Activated naive CD4-positive, alpha-beta T cell treated with anti-CD3 and anti-CD28 coated beads, Interleukin-2, amount 50 U/mL, for 72 hours (primary cell): Measurements from ENCODE around the gene BDP1. TPM values are rescaled to one million over a fixed set of nuclear protein-coding genes. Genes with fewer than 3 reads are reported as not detected.
"Not testable (repeated sequence)": the region's sequence is repeated elsewhere in the genome, so short reads cannot be mapped to it uniquely, and the experiment has no call there.

Source experiments
- ATAC-seq, 2 donors: fragments of 150-1000 bp; cut with Tn5 transposase; 2 replicates each; pipeline ENCODE4 v1.10.0; 2021; ENCODE audit warnings: mild to moderate bottlenecking in 2 of 2, moderate library complexity in 2 of 2
- DNase-seq, 2 donors: peaks; one replicate each; pipeline ENCODE4 v3.0.0; 2021 to 2022; ENCODE audit warnings: low spot score in 2 of 2
- H3K27ac Mint-ChIP-seq, 2 donors: one replicate each; pipeline ENCODE4 v1.8.0; 2022; ENCODE audit warnings: mild to moderate bottlenecking in 2 of 2, mixed read lengths in 2 of 2
- H3K36me3 Mint-ChIP-seq, 2 donors: one replicate each; pipeline ENCODE4 v1.8.0; 2022; ENCODE audit warnings: mixed read lengths in 2 of 2
- H3K9me3 Mint-ChIP-seq, 2 donors: one replicate each; pipeline ENCODE4 v1.8.0; 2022; ENCODE audit warnings: mixed read lengths in 2 of 2
- total RNA-seq, 2 donors: library from RNA; stranded (reverse); gene quantifications; one replicate each; pipeline ENCODE4 v1.2.3, GENCODE V29; 2022

Gene BDP1
- total RNA-seq: 10 to 100 TPM; 24.9 to 33.7 TPM

GRCh38 chr5:71455427-71456361, at the start of gene BDP1:
BDP1 (plus strand) TSS chr5:71455651; CDS start chr5:71455878, 227 bp downstream.
- peak; percentile 94 to 97 for ATAC-seq
- Mint-ChIP-seq H3K36me3 (peaks cover 12 to 18% of the 10 kb centered on the region in 2 donors), H3K27ac (peak within 1 kb of the TSS; percentile 94 to 99)

GRCh38 chr5:71410088-71410487, 45.4 kb upstream of the BDP1 start:
- H3K27ac Mint-ChIP-seq, DNase-seq, ATAC-seq, H3K9me3 Mint-ChIP-seq, H3K36me3 Mint-ChIP-seq: not testable (repeated sequence)

More at GRCh38 chr5:71455427-71456361, at the start of gene BDP1:
- DNase-seq: peak; percentile 90 to 92
- no peaks in the 10 kb centered on the region for H3K9me3 Mint-ChIP-seq

- not testable (repeated sequence) for DNase-seq, H3K36me3 Mint-ChIP-seq, ATAC-seq, H3K27ac Mint-ChIP-seq, H3K9me3 Mint-ChIP-seq
These were observed 39.8 kb upstream of the BDP1 start for GRCh38 chr5:71415626-71416025.

DNA sequence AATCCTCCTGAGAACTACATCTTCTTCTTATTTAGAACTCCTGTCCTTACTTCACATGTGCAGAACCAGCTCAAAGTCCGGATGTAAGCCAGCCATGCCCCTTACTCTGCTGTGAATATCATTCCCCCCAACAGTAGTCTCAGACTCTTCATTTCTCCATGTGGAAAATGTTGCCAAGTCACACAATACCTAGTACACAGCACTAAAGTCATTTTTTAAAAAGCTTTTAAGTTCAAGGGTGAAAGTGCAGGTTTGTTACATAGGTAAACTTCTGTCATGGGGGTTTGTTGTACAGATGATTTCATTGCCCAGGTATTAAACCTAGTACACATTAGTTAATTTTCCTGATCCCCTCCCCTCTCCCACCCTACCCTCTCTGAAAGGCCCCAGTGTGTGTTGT, 37.4 kb upstream of the BDP1 start:
- not testable (repeated sequence) for ATAC-seq, H3K36me3 Mint-ChIP-seq, DNase-seq, H3K27ac Mint-ChIP-seq, H3K9me3 Mint-ChIP-seq

- not testable (repeated sequence) for H3K9me3 Mint-ChIP-seq, ATAC-seq, DNase-seq, H3K36me3 Mint-ChIP-seq, H3K27ac Mint-ChIP-seq
These were observed 34.2 kb upstream of the BDP1 start for GRCh38 chr5:71421278-71421677.

GRCh38 chr5:71423896-71424295, 31.6 kb upstream of the BDP1 start:
- not testable (repeated sequence) for H3K27ac Mint-ChIP-seq, H3K9me3 Mint-ChIP-seq, ATAC-seq, H3K36me3 Mint-ChIP-seq, DNase-seq

GRCh38 chr5:71426686-71427474, 28.6 kb upstream of the BDP1 start:
- DNase-seq, H3K9me3 Mint-ChIP-seq, H3K36me3 Mint-ChIP-seq, ATAC-seq, H3K27ac Mint-ChIP-seq: not testable (repeated sequence)

DNA sequence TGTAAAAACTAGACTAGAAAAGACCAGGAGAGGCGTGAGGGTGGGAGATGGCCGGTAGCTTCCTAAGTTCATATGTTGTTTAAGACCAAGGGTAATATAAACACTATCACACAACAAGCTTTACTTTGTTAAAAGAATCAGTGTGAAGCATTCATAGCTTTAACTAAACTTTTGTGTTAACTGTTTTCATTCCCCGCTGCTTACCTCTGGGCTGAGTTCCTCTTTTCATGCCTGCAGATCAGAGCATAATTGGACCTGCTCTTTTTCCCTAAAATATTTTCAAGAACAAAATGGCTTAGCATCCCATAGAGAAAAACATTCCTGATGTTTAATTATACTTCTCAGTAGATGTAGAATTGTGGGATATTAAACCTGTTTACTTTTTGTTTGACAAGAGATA, 23.0 kb upstream of the BDP1 start:
- not testable (repeated sequence) for H3K9me3 Mint-ChIP-seq, H3K36me3 Mint-ChIP-seq, ATAC-seq, H3K27ac Mint-ChIP-seq, DNase-seq

- ATAC-seq: not testable (repeated sequence)
These were observed 20.6 kb upstream of the BDP1 start for GRCh38 chr5:71434825-71435224.

DNA sequence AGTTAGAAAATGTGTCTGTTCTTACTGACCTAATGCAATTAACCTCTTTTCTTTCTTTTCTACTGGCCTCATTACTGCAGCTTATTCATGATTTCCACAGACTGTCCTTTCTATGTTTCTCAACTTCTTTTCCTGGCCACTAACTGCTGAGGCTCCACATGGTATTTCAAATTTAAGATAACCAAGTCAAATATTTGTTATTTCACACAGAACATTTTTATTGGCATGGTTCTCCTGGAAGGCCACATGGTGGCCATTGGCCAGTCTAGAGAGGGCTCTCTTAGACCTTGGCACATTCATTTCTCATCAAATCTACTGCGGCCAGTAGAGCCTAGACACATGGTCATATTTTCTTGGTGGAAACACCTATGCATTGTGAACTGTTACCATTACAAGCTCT, 13.9 kb upstream of the BDP1 start:
- not testable (repeated sequence) for H3K9me3 Mint-ChIP-seq, H3K36me3 Mint-ChIP-seq

More at GRCh38 chr5:71434825-71435224, 20.6 kb upstream of the BDP1 start:
- not testable (repeated sequence) for H3K27ac Mint-ChIP-seq, H3K9me3 Mint-ChIP-seq, DNase-seq, H3K36me3 Mint-ChIP-seq

GRCh38 chr5:71443891-71444290, 11.6 kb upstream of the BDP1 start:
- ATAC-seq, H3K9me3 Mint-ChIP-seq, H3K36me3 Mint-ChIP-seq, DNase-seq, H3K27ac Mint-ChIP-seq: not testable (repeated sequence)

More for the DNA sequence above, 13.9 kb upstream of the BDP1 start:
- not testable (repeated sequence) for H3K27ac Mint-ChIP-seq, DNase-seq, ATAC-seq

GRCh38 chr5:71445015-71445414, 10.4 kb upstream of the BDP1 start:
- H3K36me3 Mint-ChIP-seq, H3K9me3 Mint-ChIP-seq, DNase-seq, H3K27ac Mint-ChIP-seq, ATAC-seq: not testable (repeated sequence)

DNA sequence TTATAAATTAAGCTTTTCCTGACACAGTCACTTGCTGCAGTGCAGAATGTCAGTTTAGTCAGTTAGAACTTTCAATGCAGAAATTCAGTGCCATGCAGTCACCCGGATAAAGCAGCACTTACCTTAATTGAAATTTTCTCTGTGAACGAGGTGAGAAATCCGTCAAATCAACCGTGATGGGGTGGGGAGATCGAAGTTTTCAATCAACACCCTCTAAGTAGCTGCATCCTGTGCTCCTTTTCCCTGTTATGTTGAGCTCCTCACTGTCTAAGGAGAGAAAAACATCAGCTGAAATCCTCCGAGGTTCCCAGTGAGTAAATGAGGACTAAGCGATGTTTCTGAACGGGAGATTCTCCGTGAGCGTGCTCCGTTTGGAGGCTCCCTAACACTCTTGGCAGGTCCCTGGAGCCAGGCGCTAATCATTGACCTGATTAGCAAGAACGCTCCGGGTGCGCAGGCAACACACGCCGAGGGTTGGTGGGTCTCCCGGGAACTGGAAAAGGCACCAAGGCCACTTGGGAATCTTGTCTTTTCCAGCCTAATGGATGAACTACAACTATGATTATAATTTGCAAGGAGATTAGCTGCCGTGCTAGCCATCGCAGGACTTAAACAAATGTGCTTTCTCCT, 9.8 kb upstream of the BDP1 start:
- peak in 1 of 2 donors; percentile 25 for ATAC-seq
- H3K36me3 Mint-ChIP-seq, DNase-seq, H3K27ac Mint-ChIP-seq, H3K9me3 Mint-ChIP-seq: not testable (repeated sequence)

- ATAC-seq: peak in 1 of 2 donors; percentile 51
- H3K27ac Mint-ChIP-seq, H3K9me3 Mint-ChIP-seq, H3K36me3 Mint-ChIP-seq, DNase-seq: not testable (repeated sequence)
These were observed 8.8 kb upstream of the BDP1 start for GRCh38 chr5:71446540-71447216.

DNA sequence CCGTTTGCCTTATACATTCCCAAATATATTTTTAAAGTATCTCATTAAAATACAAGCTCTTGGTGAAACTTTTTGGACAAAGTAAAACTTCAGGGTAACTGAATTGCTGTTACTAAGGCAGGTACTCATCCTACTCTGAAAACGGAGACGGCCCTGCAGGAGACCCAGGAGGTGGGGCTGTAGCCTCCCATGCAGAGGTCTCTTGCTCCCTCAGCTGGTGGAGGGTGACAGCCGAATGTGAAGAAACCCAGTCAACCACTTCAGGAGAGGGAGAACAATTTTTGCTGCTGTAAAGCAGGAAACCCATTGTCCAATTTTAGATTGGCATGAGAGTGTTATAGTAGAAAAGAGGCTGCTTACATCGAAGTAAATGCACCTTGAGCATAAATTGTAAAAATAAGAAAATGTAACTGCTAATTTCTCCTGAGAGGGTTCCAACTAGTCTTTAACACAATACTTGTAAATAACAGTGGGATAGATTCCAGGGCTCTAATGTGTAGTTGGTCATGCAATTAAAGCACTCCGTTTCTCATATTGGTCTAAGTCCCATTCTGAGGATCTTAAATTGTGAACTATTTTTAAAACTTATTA, 8.1 kb upstream of the BDP1 start:
- not testable (repeated sequence) for H3K9me3 Mint-ChIP-seq, H3K27ac Mint-ChIP-seq, H3K36me3 Mint-ChIP-seq
- DNase-seq (peak in 1 of 2 donors; percentile 42), ATAC-seq (peak; percentile 89 to 99)

DNA sequence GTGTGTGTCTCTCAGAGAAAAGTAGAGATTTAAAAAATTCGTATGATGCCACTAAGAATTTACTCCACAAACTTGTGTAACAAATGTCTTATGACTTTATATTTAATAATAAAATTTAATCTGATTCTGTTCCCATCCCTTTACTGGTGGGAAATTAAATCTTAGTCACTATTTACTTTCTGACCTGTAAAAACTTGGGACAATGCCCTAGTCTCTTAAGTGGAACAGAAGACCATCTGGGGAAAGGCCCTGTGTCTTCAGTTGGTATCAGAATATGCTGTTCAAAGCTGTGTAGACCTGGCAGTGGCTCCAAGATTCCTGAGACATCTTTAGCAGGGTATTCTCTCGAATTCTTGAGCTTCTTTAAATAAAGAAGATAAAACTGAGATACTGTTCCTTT, 2.6 kb upstream of the BDP1 start:
- ATAC-seq (no peak), DNase-seq (no peak)
- peaks cover 12 to 13% of the 10 kb centered on the region in 2 donors for H3K36me3 Mint-ChIP-seq
- H3K27ac Mint-ChIP-seq: no peak overlapping the region
- no peaks in the 10 kb centered on the region for H3K9me3 Mint-ChIP-seq
